Heart left ventricle (tissue), 16 donors: ENCODE results near the gene CACNA2D1. TPM values are rescaled to one million over a fixed set of nuclear protein-coding genes. Genes with fewer than 3 reads are reported as not detected.

Experiments used
- ATAC-seq, 4 donors: fragments of 200-7000 bp; cut with Tn5 transposase; one replicate each; pipeline ENCODE4 v1.9.1; 2020 to 2022; ENCODE audit warnings: moderate library complexity in 4 of 4, mild to moderate bottlenecking in 3 of 4, moderate number of reproducible peaks in 1 of 4
- DNase-seq, 5 donors: peaks; one replicate each; pipeline ENCODE4 v3.0.0-alpha.2; 2020
- H3K27ac ChIP-seq, 12 donors: fragments of 200-600 bp; sonication (generic) in 4 of 12; one replicate each; pipeline versions ENCODE4 v1.5.0 to v1.8.0; 2016 to 2022; ENCODE audit warnings: mild to moderate bottlenecking in 2 of 12
- H3K27me3 ChIP-seq, 9 donors: fragments of 200-600 bp; sonication (generic) in 2 of 9; one replicate each; pipeline versions ENCODE4 v1.5.1 to v1.8.0; 2016 to 2022; ENCODE audit warnings: mild to moderate bottlenecking in 3 of 9
- H3K36me3 ChIP-seq, 9 donors: fragments of 200-600 bp; sonication (generic) in 2 of 9; one replicate each; pipeline versions ENCODE4 v1.5.0 to v1.8.0; 2018 to 2022; ENCODE audit warnings: mild to moderate bottlenecking in 2 of 9
- H3K4me1 ChIP-seq, 12 donors: fragments of 200-600 bp; sonication (generic) in 4 of 12; one replicate each; pipeline versions ENCODE4 v1.5.0 to v1.8.0; 2016 to 2022; ENCODE audit warnings: mild to moderate bottlenecking in 3 of 12
- H3K4me3 ChIP-seq, 12 donors: fragments of 200-600 bp; sonication (generic) in 4 of 12; one replicate each; pipeline versions ENCODE4 v1.5.0 to v1.8.0; 2017 to 2022; ENCODE audit warnings: mild to moderate bottlenecking in 9 of 12, moderate library complexity in 4 of 12
- H3K9me3 ChIP-seq, 12 donors: fragments of 200-600 bp; sonication (generic) in 4 of 12; one replicate each; pipeline versions ENCODE4 v1.5.0 to v1.8.0; 2016 to 2022; ENCODE audit warnings: mild to moderate bottlenecking in 1 of 12
- POLR2A ChIP-seq, 2 donors: fragments of 450-650 bp; IDR thresholded peaks; one replicate each; pipeline ENCODE4 v1.6.1; 2017; ENCODE audit warnings: antibody characterized with exemption in 2 of 2, mild to moderate bottlenecking in 2 of 2, moderate library complexity in 2 of 2
- WGBS, 4 donors: extraction: QIAGEN DNeasy Blood & Tissue Kit in 2 of 4; methylation state at CpG; one replicate each; pipeline versions ENCODE4 v1.1.5 to v1.1.7; 2013 to 2018; 5-methylcytosine and 5-hydroxymethylcytosine counted together
- intact Hi-C, 10 donors: fragments of 100-400 bp; cut with DNase I; formaldehyde crosslinking; loops; one replicate each; pipeline versions ENCODE4 v1.11.1 to v1.14.2; 2022
- polyA plus RNA-seq, 2 donors: library from polyadenylated mRNA; stranded (reverse); fragments of 200-250 nt; gene quantifications; one replicate each; pipeline ENCODE4 v1.2.3, GENCODE V29; 2013
- total RNA-seq, 9 donors: library from RNA; depleted of rRNA in 2 of 9; stranded (reverse); fragments of >200 nt in 2 of 9; fragmentation: NEBNext Ultra II Directional in 3 of 9; extraction: Animal tissue kit (Norgen Biotek cat#: 25700) in 3 of 9; gene quantifications; one replicate each; pipeline versions ENCODE4 v1.1.0 to v1.2.4, GENCODE V29; 2016 to 2023
- TF ChIP-seq, protein P1 (sequence below), 12 donors: fragments of 200-600 bp; sonication (generic) in 4 of 12; IDR thresholded peaks; one replicate each; pipeline versions ENCODE4 v1.5.0 to v1.8.0; 2018 to 2022; ENCODE audit warnings: antibody characterized with exemption in 12 of 12, mild to moderate bottlenecking in 5 of 12
- donor health status: ischemic (EF 13 %, LVEDD 7.1; RV severe dilation, severe dysfunction).
- donor health status: healthy with polysubstance abuse.
- donor health status: DM: no; HTN: yes; CAD: no.
- donor health status: DM: no; HTN: no; CAD: no.
- donor health status: ischemic (EF 25% LVEDD 6.9; RV normal size, moderate dysfunction).
- donor health status: ischemic (EF 25% LVEDD 5.7; RV mildly dilated, moderate dysfunction).
- donor health status: healthy.
- donor health status: DM: yes; HTN: yes; CAD: no.
- donor health status: ischemic (EF 35%, LVEDD 5.7; RV mildly dilated, moderate dysfunction).
- donor health status: nonischemic (EF 11% LVEDD 7.7; RV severe dilation, severe dysfunction).
- donor health status: DM: yes; HTN: yes; CAD: no.
- donor health status: PGD.
- donor health status: ischemic (EF 29% LVEDD 5.4; RV normal size, mild dysfunction).
- donor health status: nonischemic (EF 23%, LVEDD 6.1; RV moderate dilation, normal function).

CACNA2D1 gene
- total and polyA plus RNA-seq, 11 donors = 13.5 to 122 (median 55.5) TPM

- no peak overlapping the region for H3K4me3 ChIP-seq
- no peaks in the 10 kb centered on the region for H3K27me3 ChIP-seq
- no peaks in the 10 kb centered on the region for H3K9me3 ChIP-seq
- no peak for DNase-seq
- no peaks in the 10 kb centered on the region for H3K36me3 ChIP-seq
- H3K4me1 ChIP-seq = peaks cover 0 to 19% (median 5%) of the 10 kb centered on the region in 12 donors
- H3K27ac ChIP-seq = no peak overlapping the region
- intact Hi-C loops = no loop called here
- TF ChIP-seq POLR2A (IDR thresholded peaks at IDR 0.05) = no peak
- TF ChIP-seq, protein P1, sequence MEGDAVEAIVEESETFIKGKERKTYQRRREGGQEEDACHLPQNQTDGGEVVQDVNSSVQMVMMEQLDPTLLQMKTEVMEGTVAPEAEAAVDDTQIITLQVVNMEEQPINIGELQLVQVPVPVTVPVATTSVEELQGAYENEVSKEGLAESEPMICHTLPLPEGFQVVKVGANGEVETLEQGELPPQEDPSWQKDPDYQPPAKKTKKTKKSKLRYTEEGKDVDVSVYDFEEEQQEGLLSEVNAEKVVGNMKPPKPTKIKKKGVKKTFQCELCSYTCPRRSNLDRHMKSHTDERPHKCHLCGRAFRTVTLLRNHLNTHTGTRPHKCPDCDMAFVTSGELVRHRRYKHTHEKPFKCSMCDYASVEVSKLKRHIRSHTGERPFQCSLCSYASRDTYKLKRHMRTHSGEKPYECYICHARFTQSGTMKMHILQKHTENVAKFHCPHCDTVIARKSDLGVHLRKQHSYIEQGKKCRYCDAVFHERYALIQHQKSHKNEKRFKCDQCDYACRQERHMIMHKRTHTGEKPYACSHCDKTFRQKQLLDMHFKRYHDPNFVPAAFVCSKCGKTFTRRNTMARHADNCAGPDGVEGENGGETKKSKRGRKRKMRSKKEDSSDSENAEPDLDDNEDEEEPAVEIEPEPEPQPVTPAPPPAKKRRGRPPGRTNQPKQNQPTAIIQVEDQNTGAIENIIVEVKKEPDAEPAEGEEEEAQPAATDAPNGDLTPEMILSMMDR (IDR thresholded peaks at IDR 0.05) = no peak
- no peak for ATAC-seq
- WGBS, 4 donors = 87 to 92% (median 91%) methylated on average over 4 of the region's 4 CpGs
Measured at GRCh38 chr7:82384051-82384464, 59.5 kb downstream of the CACNA2D1 start.

DNA sequence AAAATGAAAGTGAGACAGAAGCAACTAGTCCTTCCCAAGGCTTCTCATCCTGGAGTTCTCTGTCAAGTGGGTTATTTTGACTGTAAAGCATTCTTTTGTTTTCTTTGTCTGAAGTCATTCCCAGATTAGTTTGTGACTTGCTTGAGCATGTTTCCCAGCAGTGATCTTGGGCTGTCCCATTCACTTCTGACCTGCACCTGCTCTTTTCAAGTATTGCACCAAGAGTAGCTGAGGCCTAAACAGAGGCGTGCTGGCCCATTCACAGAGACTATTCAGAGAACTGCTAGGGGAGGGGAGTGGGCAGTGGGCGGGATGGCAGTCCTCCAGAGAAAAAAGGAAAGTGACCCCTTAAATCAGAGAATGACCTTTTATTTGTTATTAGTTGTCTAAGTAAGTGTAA lies 61.3 kb downstream of the CACNA2D1 start:
- WGBS, 4 donors = 68 to 88% (median 83%) methylated on average over 2 of the region's 2 CpGs
- no peaks in the 10 kb centered on the region for H3K36me3 ChIP-seq
- no peaks in the 10 kb centered on the region for H3K27me3 ChIP-seq
- ATAC-seq (peak in 2 of 4 donors; percentile 43 to 53), DNase-seq (no peak)
- H3K9me3 ChIP-seq = no peaks in the 10 kb centered on the region
- intact Hi-C loops = no loop called here
- peaks cover 0 to 6% (median 1%) of the 10 kb centered on the region in 12 donors for H3K4me1 ChIP-seq
- no peak overlapping the region for H3K4me3 ChIP-seq
- H3K27ac ChIP-seq = no peak overlapping the region
- TF ChIP-seq POLR2A (IDR thresholded peaks at IDR 0.05) = no peak
- TF ChIP-seq, protein P1 (IDR thresholded peaks at IDR 0.05) = no peak

GRCh38 chr7:82376739-82377138 lies 66.8 kb downstream of the CACNA2D1 start:
- H3K27ac ChIP-seq = no peak overlapping the region

DNA sequence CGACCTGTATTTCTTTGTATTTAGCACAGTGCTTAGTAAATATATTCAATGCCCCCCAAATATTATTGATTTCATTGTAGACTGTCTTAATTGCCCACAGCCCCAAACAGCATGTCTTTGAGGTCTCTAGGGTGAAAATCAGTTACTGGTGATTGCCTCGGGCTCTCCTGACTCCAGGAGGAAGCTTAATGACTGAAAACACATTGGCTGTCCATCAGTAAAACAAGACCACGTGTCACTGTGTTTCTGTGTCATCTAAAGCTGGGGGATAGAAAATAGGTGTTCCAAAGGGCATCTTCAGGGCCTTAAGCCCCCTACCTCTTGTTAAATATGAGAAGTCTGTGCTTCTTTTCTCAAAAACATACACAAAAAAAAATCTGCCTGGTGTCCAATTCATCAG lies 67.9 kb downstream of the CACNA2D1 start:
- 51 to 65% (median 57%) methylated on average over 3 of the region's 3 CpGs for WGBS, 4 donors
- TF ChIP-seq, protein P1 (IDR thresholded peaks at IDR 0.05) = no peak
- no peak for TF ChIP-seq POLR2A (IDR thresholded peaks at IDR 0.05)
- Histone ChIP-seq H3K4me1 (peaks cover 0 to 34% (median 9%) of the 10 kb centered on the region in 12 donors), H3K4me3 (no peak overlapping the region), H3K27ac (no peak overlapping the region), H3K9me3 (no peaks in the 10 kb centered on the region), H3K36me3 (no peaks in the 10 kb centered on the region), H3K27me3 (no peaks in the 10 kb centered on the region)
- DNase-seq = no peak
- intact Hi-C loops = loop anchor here in 1 of 10 donors (5.0 kb wide), 1 partner anchor 67 kb away; the partner anchor contains the start of gene CACNA2D1
- ATAC-seq = no peak

More at GRCh38 chr7:82376739-82377138, 66.8 kb downstream of the CACNA2D1 start:
- Histone ChIP-seq H3K36me3 (no peaks in the 10 kb centered on the region), H3K27me3 (no peaks in the 10 kb centered on the region), H3K4me3 (no peak overlapping the region), H3K9me3 (no peaks in the 10 kb centered on the region), H3K4me1 (peaks cover 0 to 34% (median 9%) of the 10 kb centered on the region in 12 donors)
- DNase-seq (no peak), ATAC-seq (no peak)
- no peak for TF ChIP-seq POLR2A (IDR thresholded peaks at IDR 0.05)
- TF ChIP-seq, protein P1 (IDR thresholded peaks at IDR 0.05) = no peak
- WGBS, 4 donors = 58 to 67% (median 60%) methylated on average over 2 of the region's 2 CpGs
- intact Hi-C loops = loop anchor here in 1 of 10 donors (5.0 kb wide), 1 partner anchor 66 kb away; the partner anchor contains the start of gene CACNA2D1
